ENCODE results near the gene SFMBT1. TPM values are rescaled to one million over a fixed set of nuclear protein-coding genes. Genes with fewer than 3 reads are reported as not detected.

SFMBT1 gene
- total RNA-seq, 2 donors from 2014 or later, result 7.4 to 13.5 TPM

GRCh38 chr3:52891615-52892081 lies 154.2 kb downstream of the SFMBT1 start:
- Histone ChIP-seq H3K27ac (peak overlapping the region; percentile 87 to 92), H3K4me1 (ENCODE audit: control insufficient read depth in 1 of 2, low read depth in 2 of 2) (peaks cover 65 to 78% of the 10 kb centered on the region in 2 donors), H3K36me3 (no peaks in the 10 kb centered on the region), H3K27me3 (replicated peaks; ENCODE audit: insufficient read depth) (no peaks in the 10 kb centered on the region), H3K4me3 (peak overlapping the region; percentile 64), H3K9me3 (no peaks in the 10 kb centered on the region)
- no peak for DNase-seq (ENCODE audit: low spot score)
- no peak for TF ChIP-seq CTCF (IDR thresholded peaks at IDR 0.05)
- ATAC-seq (ENCODE audit: insufficient number of reproducible peaks, low FRiP score, low read depth), result no peak

- Histone ChIP-seq H3K27ac (peak overlapping the region; percentile 87 to 92), H3K9me3 (no peaks in the 10 kb centered on the region), H3K27me3 (replicated peaks; ENCODE audit: insufficient read depth) (no peaks in the 10 kb centered on the region), H3K4me1 (ENCODE audit: control insufficient read depth in 1 of 2, low read depth in 2 of 2) (peaks cover 60 to 79% of the 10 kb centered on the region in 2 donors), H3K36me3 (no peaks in the 10 kb centered on the region), H3K4me3 (peak overlapping the region; percentile 64)
- ATAC-seq (ENCODE audit: insufficient number of reproducible peaks, low FRiP score, low read depth) (no peak), DNase-seq (ENCODE audit: low spot score) (no peak)
- TF ChIP-seq CTCF (IDR thresholded peaks at IDR 0.05), result no peak
These were observed 154.7 kb downstream of the SFMBT1 start for GRCh38 chr3:52891164-52891563.

- no peak for TF ChIP-seq CTCF (IDR thresholded peaks at IDR 0.05)
These were observed 155.1 kb downstream of the SFMBT1 start for GRCh38 chr3:52890735-52891134.

GRCh38 chr3:52889901-52890300 lies 156.0 kb downstream of the SFMBT1 start:
- H3K4me1 ChIP-seq (ENCODE audit: control insufficient read depth in 1 of 2, low read depth in 2 of 2), result peaks cover 48 to 68% of the 10 kb centered on the region in 2 donors

More at GRCh38 chr3:52890735-52891134, 155.1 kb downstream of the SFMBT1 start:
- Histone ChIP-seq H3K27ac (peak overlapping the region; percentile 87 to 92), H3K4me1 (ENCODE audit: control insufficient read depth in 1 of 2, low read depth in 2 of 2) (peaks cover 56 to 77% of the 10 kb centered on the region in 2 donors), H3K27me3 (replicated peaks; ENCODE audit: insufficient read depth) (no peaks in the 10 kb centered on the region), H3K36me3 (no peaks in the 10 kb centered on the region), H3K4me3 (no peak overlapping the region), H3K9me3 (no peaks in the 10 kb centered on the region)
- DNase-seq (ENCODE audit: low spot score) (no peak), ATAC-seq (ENCODE audit: insufficient number of reproducible peaks, low FRiP score, low read depth) (no peak)

GRCh38 chr3:52887166-52887565 lies 158.7 kb downstream of the SFMBT1 start:
- Histone ChIP-seq H3K27ac (no peak overlapping the region), H3K4me3 (no peak overlapping the region), H3K36me3 (no peaks in the 10 kb centered on the region), H3K9me3 (no peaks in the 10 kb centered on the region), H3K27me3 (replicated peaks; ENCODE audit: insufficient read depth) (no peaks in the 10 kb centered on the region), H3K4me1 (ENCODE audit: control insufficient read depth in 1 of 2, low read depth in 2 of 2) (peaks cover 21 to 41% of the 10 kb centered on the region in 2 donors)
- no peak for TF ChIP-seq CTCF (IDR thresholded peaks at IDR 0.05)
- ATAC-seq (ENCODE audit: insufficient number of reproducible peaks, low FRiP score, low read depth) (no peak), DNase-seq (ENCODE audit: low spot score) (no peak)

More at GRCh38 chr3:52889901-52890300, 156.0 kb downstream of the SFMBT1 start:
- Histone ChIP-seq H3K4me3 (no peak overlapping the region), H3K27ac (peak overlapping the region; percentile 67 to 92), H3K36me3 (no peaks in the 10 kb centered on the region), H3K9me3 (no peaks in the 10 kb centered on the region), H3K27me3 (replicated peaks; ENCODE audit: insufficient read depth) (no peaks in the 10 kb centered on the region)
- ATAC-seq (ENCODE audit: insufficient number of reproducible peaks, low FRiP score, low read depth) (no peak), DNase-seq (ENCODE audit: low spot score) (no peak)
- no peak for TF ChIP-seq CTCF (IDR thresholded peaks at IDR 0.05)
